K562 (cell line): ENCODE measurements around the gene ZFX.

ENCODE experiments used
- EP300 ChIP-seq: IDR thresholded peaks from 2 replicates; pipeline ENCODE4 v1.6.1; 2012; ENCODE audit warnings: low read length, improper control_type of control experiment
- FOXM1 ChIP-seq, 2 experiments: fragments of 450-650 bp in 1 of 2; sonication (generic) in 1 of 2; formaldehyde crosslinking in 1 of 2; IDR thresholded peaks; 2 replicates each; pipeline versions ENCODE4 v1.6.1 to v1.9.0; 2017 to 2022; ENCODE audit warnings: low read depth in 2 of 2, mild to moderate bottlenecking in 2 of 2, missing genetic modification reagents in 1 of 2, moderate library complexity in 1 of 2
- GABPA ChIP-seq: fragments of 200-800 bp; sonication (Bioruptor generic); conservative IDR thresholded peaks from 2 replicates; pipeline ENCODE4 v1.6.1; 2016; ENCODE audit warnings: low read depth, missing genetic modification characterization, missing compliant biosample characterization
- GATA2 ChIP-seq: sonication (generic); formaldehyde crosslinking; IDR thresholded peaks from 2 replicates; pipeline ENCODE4 v1.4.0; 2020; ENCODE audit warnings: mild to moderate bottlenecking, missing genetic modification reagents
- KDM1A ChIP-seq, 2 experiments: fragments of 450-650 bp; IDR thresholded peaks; 2 replicates each; pipeline ENCODE4 v1.6.1; 2016; ENCODE audit warnings: mild to moderate bottlenecking in 2 of 2
- MYNN ChIP-seq, 2 experiments: sonication (generic); formaldehyde crosslinking in 1 of 2; IDR thresholded peaks; 2 replicates each; pipeline versions ENCODE4 v1.5.0 to v1.6.1; 2016 to 2020; ENCODE audit warnings: antibody characterized with exemption in 1 of 2, missing genetic modification reagents in 1 of 2
- PCBP2 ChIP-seq: fragments of 200-400 bp; formaldehyde crosslinking; IDR thresholded peaks from 2 replicates; pipeline ENCODE4 v1.6.1; 2018; ENCODE audit warnings: low read length, low read depth, mild to moderate bottlenecking, moderate library complexity; ENCODE audit not compliant: poor library complexity, severe bottlenecking
- POLR2AphosphoS2 ChIP-seq: IDR thresholded peaks from 2 replicates; pipeline ENCODE4 v1.6.1; 2012; ENCODE audit warnings: low read length, improper control_type of control experiment
- RAD21 ChIP-seq, 2 experiments: fragments of 250-450 bp in 1 of 2; fragments of 450-650 bp in 1 of 2; sonication (Bioruptor Pico) in 1 of 2; formaldehyde crosslinking in 1 of 2; IDR thresholded peaks in 1 of 2; conservative IDR thresholded peaks in 1 of 2; 2 replicates each; pipeline versions ENCODE4 v1.4.0 to v1.8.0; 2020 to 2022; ENCODE audit warnings: mild to moderate bottlenecking in 2 of 2, moderate library complexity in 1 of 2
- TFAM ChIP-seq: fragments of 250-450 bp; sonication (Bioruptor Pico); conservative IDR thresholded peaks from 2 replicates; pipeline ENCODE4 v1.5.0; 2021; ENCODE audit warnings: mild to moderate bottlenecking, moderate library complexity
- TF ChIP-seq, protein P1 (sequence below): IDR thresholded peaks from 3 replicates; pipeline ENCODE4 v1.6.1; 2011; ENCODE audit warnings: borderline replicate concordance, mild to moderate bottlenecking, moderate library complexity; ENCODE audit not compliant: insufficient read length; ENCODE audit errors: extremely low read depth

DNA sequence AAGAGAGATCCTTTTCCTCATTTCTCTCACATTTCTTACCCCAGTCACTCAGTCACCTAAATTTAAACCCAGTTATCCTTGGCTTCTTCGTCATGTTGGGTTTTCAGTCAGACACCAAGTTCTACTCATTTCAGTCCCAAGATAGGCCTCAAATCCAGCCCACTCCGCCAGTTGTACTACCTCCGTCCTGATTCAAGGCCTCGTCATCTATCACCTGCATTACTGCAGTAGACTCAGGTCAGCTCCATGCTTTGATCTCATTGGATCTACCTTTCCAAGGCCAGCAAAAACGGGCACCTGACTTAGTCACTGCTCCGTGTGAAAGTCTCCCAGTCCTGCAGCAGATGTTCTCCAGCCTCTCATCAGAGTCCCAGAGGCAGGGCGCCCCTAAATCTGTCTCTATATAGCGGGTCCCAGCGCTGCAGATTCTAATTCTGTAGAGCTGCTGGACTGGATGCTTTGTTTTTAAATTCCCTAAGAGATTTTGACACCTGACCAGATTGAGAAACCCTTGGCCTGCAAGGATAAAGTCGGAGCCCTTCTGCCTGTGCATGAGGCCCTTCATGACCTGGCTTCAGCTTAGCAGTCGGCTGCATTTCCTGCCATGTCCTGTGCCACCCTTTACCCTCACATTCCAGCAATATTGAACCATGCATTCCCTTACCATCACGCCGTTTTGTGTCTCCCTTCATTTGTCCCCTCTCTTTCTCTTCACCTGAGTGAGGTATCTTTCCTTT is 53.7 kb downstream of the ZFX start:
- no peak for TF ChIP-seq MYNN (IDR thresholded peaks at IDR 0.05)
- TF ChIP-seq MYNN (CRISPR knock-in tag; IDR thresholded peaks at IDR 0.05): no peak
- no peak for TF ChIP-seq KDM1A (IDR thresholded peaks at IDR 0.05)
- TF ChIP-seq GATA2 (CRISPR knock-in tag): no peak
- no peak for TF ChIP-seq PCBP2
- TF ChIP-seq RAD21 (CRISPR knock-in tag; conservative IDR thresholded peaks at IDR 0.05 in 1 of 2, IDR thresholded peaks at IDR 0.05 in 1 of 2): no peak
- TF ChIP-seq EP300: no peak
- TF ChIP-seq POLR2AphosphoS2: no peak
- TF ChIP-seq, protein P1, sequence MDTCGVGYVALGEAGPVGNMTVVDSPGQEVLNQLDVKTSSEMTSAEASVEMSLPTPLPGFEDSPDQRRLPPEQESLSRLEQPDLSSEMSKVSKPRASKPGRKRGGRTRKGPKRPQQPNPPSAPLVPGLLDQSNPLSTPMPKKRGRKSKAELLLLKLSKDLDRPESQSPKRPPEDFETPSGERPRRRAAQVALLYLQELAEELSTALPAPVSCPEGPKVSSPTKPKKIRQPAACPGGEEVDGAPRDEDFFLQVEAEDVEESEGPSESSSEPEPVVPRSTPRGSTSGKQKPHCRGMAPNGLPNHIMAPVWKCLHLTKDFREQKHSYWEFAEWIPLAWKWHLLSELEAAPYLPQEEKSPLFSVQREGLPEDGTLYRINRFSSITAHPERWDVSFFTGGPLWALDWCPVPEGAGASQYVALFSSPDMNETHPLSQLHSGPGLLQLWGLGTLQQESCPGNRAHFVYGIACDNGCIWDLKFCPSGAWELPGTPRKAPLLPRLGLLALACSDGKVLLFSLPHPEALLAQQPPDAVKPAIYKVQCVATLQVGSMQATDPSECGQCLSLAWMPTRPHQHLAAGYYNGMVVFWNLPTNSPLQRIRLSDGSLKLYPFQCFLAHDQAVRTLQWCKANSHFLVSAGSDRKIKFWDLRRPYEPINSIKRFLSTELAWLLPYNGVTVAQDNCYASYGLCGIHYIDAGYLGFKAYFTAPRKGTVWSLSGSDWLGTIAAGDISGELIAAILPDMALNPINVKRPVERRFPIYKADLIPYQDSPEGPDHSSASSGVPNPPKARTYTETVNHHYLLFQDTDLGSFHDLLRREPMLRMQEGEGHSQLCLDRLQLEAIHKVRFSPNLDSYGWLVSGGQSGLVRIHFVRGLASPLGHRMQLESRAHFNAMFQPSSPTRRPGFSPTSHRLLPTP: no peak
- TF ChIP-seq TFAM (CRISPR knock-in tag): no peak
- TF ChIP-seq FOXM1 (IDR thresholded peaks at IDR 0.05; ENCODE audit: low read depth): no peak
- TF ChIP-seq FOXM1 (CRISPR knock-in tag; IDR thresholded peaks at IDR 0.05; ENCODE audit: low read depth): no peak
- no peak for TF ChIP-seq GABPA (tag)
